NCI-H146 (cell line): ENCODE measurements around the gene TMEM202.
"Not testable (repeated sequence)": the region's sequence is repeated elsewhere in the genome, so short reads cannot be mapped to it uniquely, and the experiment has no call there.

Experiments used
- DNase-seq: peaks from one replicate; lab custom pipeline; 2025; lab: John Stamatoyannopoulos, UW

TMEM202 gene, protein sequence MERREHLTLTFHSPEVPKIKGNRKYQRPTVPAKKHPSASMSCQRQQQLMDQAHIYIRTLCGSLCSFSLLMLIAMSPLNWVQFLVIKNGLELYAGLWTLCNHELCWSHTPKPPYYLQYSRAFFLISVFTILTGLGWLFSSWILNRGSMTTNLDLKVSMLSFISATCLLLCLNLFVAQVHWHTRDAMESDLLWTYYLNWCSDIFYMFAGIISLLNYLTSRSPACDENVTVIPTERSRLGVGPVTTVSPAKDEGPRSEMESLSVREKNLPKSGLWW

DNA sequence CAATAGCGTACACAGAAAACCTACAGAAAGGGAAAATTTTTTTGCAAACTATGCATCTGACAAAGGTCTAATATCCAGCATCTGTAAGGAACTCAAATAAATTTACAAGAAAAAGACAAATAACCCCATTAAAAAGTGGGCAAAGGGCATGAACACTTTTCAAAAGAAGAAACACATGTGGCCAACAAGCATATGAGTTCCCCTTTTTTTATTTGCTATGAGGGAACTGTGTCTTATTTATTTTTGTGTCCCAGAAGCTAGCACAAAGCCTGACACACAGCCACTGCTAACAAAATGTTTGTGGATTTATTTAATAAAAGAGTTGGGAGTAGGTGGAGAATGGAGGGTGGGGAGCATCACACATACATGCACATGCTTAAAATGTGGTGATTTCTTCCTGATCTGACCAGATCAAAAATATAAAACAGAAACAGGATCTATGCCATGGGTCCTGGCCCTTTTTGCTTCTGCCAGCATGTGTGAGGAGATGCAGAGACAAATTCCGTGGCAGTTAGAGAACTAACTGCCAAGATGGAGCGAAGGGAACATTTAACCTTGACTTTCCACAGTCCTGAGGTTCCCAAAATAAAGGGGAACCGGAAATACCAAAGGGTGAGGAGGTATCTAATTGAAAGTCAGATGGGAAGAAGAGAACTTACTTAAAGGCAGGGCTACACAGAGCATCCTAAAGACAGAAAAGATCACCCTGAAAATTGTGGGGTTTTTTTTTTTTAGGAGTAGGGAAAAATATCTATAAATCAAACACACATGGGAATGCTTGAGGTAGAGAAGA lies at the start of gene TMEM202:
Gene TMEM202 (plus strand): TSS at position 510 of the 793 bp plus-strand sequence. CDS start 22 bp downstream, at position 532.
- DNase-seq: no peak

DNA sequence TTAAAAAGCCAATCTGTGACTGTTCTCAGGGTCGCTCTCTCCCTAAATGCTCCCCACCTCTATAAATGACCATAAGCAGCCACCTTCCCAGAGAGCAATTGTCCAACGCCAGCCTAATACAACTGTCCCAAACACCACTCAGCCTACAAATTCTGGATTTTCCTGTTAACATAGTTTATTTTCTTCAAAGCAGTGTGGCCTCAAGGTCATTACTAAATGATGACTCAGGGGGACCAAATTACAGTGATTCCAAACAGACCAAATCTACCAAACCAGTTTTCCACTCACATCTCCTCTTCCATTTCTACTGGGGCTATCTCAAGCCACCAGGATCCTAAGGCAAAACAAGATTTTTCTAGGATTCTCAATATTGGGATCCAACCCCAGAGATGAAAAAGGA lies 44.8 kb upstream of the TMEM202 start:
- DNase-seq: no peak

DNA sequence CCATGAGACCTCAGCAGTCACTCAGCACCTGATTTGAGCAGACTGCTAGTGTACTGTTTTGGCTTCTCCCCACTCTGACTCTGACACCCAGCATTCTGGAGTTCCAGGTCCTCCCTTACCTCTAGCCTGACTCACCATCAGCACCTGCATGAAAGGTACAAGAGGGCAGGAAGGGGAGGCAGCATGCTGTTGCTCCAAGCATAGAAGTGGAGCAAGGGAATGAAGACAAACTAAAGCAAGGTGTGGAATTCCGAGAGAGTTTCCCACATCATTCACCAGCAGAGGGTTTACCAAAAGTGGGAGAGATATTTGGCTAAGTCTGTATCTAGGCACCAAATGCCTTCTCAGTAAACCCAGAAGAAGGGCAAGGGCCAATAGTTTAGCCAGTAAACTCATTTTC lies 43.6 kb upstream of the TMEM202 start:
- DNase-seq: no peak

DNA sequence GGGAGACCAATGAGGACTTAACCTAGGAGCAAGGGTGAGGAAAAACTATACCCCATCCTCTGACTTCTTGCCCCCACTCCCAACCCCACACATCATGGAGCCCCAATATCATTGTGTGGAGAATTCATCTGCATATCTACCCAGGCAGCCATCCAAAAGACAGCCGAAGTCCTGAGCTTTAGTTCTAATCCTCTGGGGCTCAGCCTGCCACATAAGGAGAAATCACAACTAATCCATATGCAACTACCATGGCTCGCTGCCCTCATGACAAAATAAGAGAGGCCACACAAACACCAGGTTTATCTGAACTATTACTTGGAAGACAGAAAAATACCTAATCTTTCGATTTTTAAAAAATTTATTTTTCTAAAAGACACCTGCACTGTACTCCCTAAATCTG lies 40.0 kb upstream of the TMEM202 start:
- no peak for DNase-seq

DNA sequence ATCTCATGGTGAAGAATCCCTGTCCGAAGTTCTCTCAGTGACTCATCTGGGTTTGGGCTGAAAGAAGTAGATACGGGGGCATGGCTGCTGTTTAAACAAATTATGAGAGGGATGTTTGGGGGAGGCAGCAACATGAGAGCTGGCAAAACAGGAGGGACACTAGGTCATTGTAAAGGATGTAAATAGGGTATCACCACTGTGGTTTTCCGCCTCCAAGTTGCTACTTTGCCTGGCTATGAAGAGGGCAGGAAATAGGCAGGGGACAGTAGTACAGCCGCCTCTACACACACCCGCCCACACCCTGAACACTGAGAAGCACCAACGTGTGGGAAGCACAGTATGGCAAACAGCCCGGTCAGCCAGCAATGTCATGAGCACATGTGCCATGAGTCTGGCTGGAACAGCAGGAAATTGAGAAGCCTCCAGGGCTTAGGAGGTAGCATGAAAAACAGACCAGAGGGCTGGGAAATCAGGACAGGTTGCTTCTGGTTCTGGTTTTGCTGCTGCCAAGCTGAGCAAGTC lies 39.4 kb upstream of the TMEM202 start:
- no peak for DNase-seq

DNA sequence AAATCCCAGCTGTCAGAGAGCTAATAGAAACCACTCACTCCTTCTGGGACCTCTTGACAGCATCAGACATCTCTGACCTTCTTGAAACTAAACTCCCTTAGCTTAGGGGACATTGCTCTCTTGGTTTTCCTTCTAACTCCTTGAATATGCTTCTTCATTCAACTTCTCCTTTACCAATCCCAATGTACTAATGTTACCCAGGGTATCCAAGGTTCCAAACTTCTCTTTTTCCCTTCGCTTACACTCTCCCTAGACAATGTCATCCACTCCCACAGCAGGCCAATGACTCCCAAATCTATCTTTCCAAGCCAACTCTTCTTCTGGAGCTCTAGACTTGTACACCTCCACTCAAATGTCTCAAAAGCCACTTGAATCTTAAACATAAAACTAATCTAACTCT lies 36.9 kb upstream of the TMEM202 start:
- DNase-seq: no peak

DNA sequence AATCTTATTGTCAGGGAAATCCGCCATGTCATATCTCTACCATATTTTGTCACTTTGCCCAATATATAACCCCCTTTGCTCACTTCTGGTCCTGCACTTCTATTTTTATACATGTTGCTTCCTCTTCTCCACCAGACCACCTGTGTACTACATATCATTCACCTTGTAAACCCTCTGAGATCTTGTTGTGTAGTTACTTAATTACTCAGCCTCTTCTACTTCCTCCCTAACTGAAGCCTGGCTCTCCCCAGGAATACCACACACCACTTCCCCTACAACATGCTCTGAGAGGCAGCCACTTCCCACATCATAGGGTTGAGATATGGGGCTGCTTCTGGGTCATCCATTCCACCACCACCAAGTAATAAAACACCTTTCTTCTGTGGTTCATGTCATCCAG lies 32.3 kb upstream of the TMEM202 start:
- DNase-seq: no peak

DNA sequence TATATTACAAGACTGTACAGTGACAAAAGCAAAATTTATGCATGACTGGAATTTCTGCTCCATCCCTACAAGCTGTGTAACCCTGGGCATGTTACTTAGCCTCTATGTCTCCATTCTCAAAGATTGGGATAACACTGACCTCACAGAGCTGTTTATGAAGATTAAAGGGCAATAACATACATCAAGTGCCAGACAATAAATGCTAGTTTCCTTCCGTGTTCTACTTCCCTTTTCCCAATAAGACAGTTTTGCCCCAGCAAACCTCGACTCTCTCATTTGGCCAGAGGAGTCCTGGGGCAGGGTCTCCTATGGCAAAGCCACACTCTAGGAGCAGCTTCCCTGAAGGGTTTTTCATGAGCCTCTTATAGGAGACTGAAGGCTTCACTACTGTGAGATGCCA lies 29.8 kb upstream of the TMEM202 start:
- no peak for DNase-seq

DNA sequence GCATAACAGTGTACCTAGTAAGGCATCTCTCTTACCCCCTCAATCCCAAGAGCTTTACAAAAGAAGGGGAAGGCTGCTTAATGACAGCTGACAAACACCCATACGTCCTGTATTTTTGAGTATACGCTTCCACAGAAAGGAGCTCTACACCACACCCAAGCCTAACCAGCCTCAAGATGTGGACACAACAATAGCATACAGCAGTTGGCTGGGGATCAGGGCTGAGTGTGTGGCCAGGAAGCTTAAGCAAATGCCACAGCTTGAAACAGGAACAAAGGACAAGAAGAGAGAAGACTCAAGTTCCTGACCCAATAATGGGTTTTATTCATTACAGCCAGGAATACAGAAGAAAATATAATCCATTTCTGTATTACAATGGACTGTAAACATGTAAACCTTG lies 29.2 kb upstream of the TMEM202 start:
- DNase-seq: no peak

DNA sequence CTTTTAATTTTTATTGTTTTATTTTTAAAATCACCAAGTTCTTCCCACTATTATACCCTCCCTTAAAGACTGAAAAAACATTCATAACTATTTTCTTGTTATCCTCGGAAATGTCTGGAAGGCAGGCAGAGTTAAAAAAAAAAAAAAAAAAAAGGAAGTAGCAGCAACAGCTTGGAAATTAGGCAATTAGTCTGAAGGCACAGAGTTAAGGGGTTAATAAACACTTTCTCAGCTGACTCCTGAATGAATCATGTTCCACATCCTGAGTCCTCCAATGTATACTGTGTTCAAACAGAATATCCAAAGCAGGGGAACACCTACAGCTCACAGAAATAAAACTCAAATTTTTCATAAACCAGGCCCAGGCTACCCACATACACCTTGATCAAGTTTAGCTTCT lies 28.1 kb upstream of the TMEM202 start:
- DNase-seq: no peak

DNA sequence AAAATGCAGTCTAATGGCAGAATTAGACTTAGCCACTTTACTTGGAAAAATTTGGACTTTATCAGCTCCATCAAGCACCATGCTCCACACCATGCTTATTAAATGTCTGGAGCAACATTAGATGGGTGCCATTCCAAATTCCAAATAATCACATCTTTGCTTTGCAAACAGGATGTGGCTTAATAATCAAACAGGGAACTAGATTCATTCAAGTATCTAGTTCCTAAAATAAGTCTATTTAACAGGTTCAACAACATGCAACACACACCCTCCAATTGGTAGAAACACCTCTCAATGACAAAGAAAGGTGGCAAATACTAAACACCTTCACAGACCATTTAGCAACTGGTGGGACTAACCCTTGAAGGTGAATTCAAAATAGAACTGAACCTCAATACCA lies 25.7 kb upstream of the TMEM202 start:
- DNase-seq: no peak

DNA sequence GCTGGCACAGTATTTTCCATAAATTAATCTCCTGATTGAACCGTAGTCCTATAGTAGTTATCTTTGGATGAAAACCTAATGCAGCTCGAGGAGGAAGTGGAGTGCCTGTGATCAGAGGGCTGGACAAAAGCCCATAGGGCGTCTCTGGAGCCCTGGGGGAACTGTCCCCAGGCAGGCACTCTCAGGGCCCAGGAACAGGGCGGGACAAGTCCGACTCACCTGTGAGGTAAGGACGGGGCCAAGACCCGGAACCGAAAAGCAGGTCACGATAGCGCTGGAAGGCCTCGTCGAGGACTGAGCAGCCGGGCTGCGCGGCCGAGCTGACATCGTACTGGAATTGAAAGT lies 22.6 kb upstream of the TMEM202 start:
- peak; percentile 47 for DNase-seq

DNA sequence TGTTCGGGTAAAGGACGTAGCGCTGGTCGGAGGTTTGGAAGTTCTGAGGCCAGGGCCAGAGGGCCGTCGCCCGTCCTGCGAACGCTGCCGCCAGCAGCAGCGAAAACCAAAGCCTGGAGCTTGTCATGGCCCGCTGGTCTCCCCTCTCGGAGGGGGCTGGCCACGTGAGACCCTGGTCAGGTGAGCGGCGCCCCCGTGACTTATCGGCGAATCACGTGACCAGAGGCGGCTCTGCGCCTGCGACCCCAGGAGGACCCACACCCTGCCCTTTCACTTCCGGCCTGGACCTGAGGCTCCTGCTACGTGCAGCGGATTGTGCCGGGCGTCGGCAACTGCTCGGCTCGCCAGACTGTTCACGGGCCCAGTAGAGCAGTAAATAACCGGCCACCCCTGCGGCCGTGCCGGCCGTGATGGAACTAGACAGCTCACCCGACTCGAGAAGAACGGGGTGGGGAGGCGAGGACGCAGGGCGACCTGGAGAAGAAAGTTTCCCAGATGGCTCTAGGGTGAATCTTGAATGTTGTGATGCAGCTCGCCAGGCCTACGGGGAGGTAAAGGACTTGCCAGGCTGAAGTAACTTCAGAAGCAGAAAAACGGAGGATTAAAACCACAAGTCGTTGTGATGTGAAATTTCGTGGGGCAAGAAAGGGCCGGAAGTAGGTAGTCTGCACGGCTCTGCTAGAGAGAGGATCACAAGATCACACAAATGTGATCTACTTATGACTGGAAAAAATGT lies 22.1 kb upstream of the TMEM202 start, which contains the start of gene HEXA:
Gene HEXA (minus strand): TSS at position 169 of the 736 bp plus-strand sequence. CDS start 42 bp downstream, at position 127.
- DNase-seq: peak; percentile 95

DNA sequence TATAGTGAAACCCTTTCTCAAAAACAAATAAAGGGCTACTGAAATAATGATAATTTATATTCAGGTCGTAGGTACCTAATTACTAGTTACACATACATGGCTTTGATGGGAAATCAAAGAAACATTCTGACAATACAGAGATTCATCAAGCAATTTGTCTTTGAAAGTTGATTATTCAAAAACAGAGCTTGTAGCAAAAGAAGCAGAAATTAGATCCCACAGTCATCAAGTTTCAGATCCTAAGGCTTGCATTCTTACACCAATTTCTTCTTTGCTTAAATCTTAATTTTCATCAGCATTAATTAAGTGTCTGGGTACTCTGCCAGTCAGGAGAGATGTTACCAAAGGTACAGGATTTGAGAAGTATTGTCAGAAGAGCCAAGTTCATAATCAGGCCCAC lies 20.8 kb upstream of the TMEM202 start:
- DNase-seq: no peak

DNA sequence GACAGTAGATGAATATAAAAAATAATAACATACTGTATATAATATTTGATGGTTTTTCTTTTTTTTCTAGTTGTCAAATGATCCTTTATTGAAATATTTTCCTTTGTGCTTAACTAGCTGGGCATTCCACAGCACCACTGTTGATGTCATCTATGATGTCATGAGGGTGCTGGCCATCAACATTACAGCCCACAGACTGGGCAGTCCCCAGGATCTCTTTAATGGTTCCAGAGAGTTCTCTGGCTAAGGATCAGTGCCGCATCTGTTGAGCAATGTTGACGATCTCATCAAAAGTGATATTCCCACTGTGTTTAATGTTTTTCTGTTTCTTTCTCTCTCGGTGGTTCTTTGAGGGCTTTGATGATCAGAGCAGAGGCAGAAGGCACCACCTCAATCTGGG lies 19.0 kb upstream of the TMEM202 start:
- not testable (repeated sequence) for DNase-seq

DNA sequence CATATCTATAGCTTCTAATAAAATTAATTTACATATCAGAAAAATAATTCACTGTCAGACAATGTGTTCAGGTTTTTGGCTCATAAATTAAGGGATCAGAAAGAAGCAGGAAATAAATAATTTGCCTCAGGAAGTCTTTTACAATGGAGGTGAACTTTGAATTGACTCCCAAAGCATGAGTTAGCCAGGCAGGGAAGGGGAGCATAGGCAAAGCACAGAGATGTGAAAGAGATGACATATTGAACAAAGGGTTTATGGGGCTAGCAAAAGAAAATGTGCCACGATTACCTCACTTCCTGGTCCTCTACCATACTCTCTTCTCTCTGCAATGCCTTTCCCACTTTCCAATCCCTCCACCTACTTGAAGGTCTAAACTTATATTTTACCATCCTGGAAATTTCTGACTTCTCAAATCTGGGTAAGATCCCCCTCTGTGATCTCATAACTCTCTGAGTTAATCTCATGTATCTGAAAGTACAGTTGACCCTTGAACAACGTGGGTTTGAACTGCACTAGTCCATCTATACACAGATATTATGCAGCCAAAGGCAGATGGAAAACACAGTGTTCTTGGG lies 18.2 kb upstream of the TMEM202 start:
- DNase-seq: no peak

DNA sequence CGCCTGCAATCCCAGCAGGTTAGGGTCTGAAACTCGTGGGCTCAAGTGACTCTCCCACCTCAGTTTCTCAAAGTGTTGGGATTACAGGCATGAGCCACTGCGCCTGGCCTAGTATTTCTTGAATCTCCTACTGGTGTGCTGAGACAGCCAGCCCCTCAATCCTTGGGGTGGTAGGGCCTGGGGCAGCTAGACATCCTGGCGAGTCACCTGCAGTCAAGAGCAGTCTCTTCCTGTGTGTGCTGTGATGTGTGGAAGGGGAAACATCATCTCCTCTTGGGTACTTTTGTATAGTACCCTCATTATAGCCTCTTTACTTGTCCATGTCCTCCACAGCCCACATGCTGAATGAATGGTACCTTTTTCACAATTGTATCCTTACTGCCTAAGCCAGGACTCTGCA lies 17.4 kb upstream of the TMEM202 start:
- no peak for DNase-seq

DNA sequence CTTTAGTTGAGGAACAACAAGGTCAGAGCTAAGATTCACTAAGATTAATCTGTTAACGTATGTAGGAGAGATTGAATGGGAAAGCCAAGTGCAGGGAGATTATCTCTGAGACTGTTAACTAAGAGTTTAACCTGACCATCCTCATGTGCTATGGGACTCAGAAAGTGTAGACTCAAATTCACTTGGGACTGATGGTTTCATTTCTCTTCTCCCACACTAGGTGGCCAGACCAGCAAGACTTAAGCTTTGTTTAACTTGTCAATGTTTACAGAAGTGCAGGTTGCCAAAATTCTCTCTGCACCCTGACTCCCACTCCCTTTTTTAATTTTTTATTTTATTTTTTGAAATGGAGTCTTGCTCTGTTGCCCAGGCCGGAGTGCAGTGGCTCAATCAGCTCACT lies 16.0 kb upstream of the TMEM202 start:
- no peak for DNase-seq

DNA sequence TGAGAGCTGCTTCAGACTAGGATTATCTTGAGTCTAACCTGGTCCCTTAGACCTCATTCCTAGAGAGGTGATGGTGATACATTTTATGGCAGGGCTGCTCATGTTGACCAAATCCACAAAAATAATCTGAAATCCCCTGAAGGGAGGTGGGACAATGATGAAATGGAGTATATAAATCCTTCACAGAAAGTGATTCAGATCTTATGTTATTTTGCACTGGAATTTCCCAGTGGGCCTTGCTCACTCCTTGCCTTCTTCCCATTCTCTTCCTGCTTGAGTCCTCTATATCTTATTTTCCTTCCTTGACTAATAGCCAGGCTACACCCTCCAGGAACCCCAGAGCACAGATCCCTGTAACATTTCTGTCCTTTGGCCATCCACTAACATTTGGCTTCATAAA lies 10.4 kb upstream of the TMEM202 start:
- no peak for DNase-seq

DNA sequence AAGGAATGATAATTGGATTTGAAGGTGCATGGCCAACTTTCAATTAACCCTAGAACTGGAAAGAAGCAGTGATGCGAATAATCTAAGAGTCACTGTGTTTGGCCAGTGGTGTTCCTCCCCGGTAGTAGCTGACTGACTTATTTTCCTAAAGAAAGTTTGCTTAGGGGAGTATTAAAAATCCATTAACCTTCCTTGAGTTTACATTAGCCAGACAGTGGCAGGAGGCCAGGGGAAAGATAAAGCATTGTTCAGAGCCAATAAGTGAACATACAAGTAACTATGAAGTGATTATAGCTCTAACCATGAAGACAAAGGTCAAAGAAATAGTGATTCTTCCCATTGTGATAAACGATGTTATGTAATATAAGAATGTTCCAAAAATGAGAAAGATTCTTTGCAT lies 8.9 kb upstream of the TMEM202 start:
- DNase-seq: no peak

DNA sequence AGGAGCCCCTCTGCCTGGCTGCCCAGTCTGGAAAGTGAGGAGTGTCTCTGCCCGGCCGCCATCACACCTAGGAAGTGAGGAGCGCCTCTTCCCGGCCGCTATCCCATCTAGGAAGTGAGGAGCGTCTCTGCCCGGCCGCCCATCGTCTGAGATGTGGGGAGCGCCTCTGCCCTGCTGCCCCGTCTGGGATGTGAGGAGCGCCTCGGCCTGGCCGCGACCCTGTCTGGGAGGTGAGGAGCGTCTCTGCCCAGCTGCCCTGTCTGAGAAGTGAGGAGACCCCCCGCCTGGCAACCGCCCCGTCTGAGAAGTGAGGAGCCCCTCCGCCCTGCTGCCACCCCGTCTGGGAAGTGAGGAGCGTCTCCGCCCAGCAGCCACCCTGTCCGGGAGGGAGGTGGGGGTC lies 1.8 kb upstream of the TMEM202 start:
- not testable (repeated sequence) for DNase-seq

DNA sequence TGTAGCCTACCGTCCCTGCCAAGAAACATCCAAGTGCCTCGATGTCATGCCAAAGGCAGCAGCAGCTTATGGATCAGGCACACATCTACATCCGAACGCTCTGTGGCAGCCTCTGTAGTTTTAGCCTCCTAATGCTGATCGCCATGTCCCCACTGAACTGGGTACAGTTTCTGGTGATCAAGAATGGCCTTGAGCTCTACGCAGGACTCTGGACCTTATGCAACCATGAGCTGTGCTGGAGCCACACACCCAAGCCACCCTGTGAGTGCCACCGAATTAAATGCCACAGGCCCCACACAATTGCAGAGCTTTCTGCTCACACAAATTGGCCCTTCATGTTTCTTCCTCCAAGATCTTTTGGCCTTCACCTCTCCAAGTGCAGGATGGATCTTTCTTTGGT lies 543 bp downstream of the TMEM202 start:
- DNase-seq: no peak
